Prostate gland (tissue), 2 donors: ENCODE data around the gene BANP. TPM values are rescaled to one million over a fixed set of nuclear protein-coding genes. Genes with fewer than 3 reads are reported as not detected.

ENCODE experiments used
- DNase-seq: peaks from one replicate; pipeline ENCODE4 v3.0.0-alpha.2; 2019; ENCODE audit warnings: low spot score
- H3K27ac ChIP-seq, 2 donors: fragments of 200-600 bp; sonication (generic); 2 replicates each; pipeline ENCODE4 v1.5.1; 2017 to 2019
- H3K27me3 ChIP-seq: fragments of 200-600 bp; sonication (generic); replicated peaks from 2 replicates; pipeline ENCODE4 v1.5.1; 2019; ENCODE audit not compliant: insufficient read depth
- H3K36me3 ChIP-seq, 2 donors: fragments of 200-600 bp; sonication (generic); 1 replicate in 1 of 2; 2 replicates in 1 of 2; pipeline versions ENCODE4 v1.5.1 to v1.8.1; 2017 to 2019
- H3K4me1 ChIP-seq: fragments of 200-600 bp; sonication (generic); replicated peaks from 2 replicates; pipeline ENCODE4 v1.5.1; 2019
- H3K4me3 ChIP-seq, 2 donors: fragments of 200-600 bp; sonication (generic); 2 replicates each; pipeline ENCODE4 v1.5.1; 2017 to 2019
- H3K9me3 ChIP-seq: fragments of 200-600 bp; sonication (generic); 2 replicates; pipeline ENCODE4 v1.5.1; 2017
- POLR2A ChIP-seq: fragments of 450-650 bp; IDR thresholded peaks from one replicate; pipeline ENCODE4 v1.6.1; 2016; ENCODE audit warnings: antibody characterized with exemption, mild to moderate bottlenecking
- POLR2AphosphoS5 ChIP-seq: sonication (generic); formaldehyde crosslinking; IDR thresholded peaks from one replicate; pipeline ENCODE4 v1.6.1; 2017; ENCODE audit warnings: antibody characterized with exemption
- WGBS: methylation state at CpG from one replicate; pipeline ENCODE4 v1.1.5; 2018; 5-methylcytosine and 5-hydroxymethylcytosine counted together
- intact Hi-C: fragments of 100-400 bp; cut with DNase I; formaldehyde crosslinking; loops from one replicate; pipeline ENCODE4 v1.14.2; 2022
- total RNA-seq, 2 donors: library from RNA; depleted of rRNA; stranded (reverse); fragments of >200 nt; gene quantifications; one replicate each; pipeline ENCODE4 v1.1.0, GENCODE V29; 2016
- TF ChIP-seq, protein P1 (sequence below), 4 experiments: fragments of 200-600 bp in 2 of 4; fragments of 450-650 bp in 2 of 4; sonication (generic) in 2 of 4; IDR thresholded peaks; 1 replicate in 3 of 4; 2 replicates in 1 of 4; pipeline ENCODE4 v1.5.1; 2016 to 2019; ENCODE audit warnings: antibody characterized with exemption in 4 of 4, mild to moderate bottlenecking in 2 of 4, moderate library complexity in 2 of 4

Gene BANP
- total RNA-seq, 2 donors from 2014 or later: 32.2 to 47.3 TPM

GRCh38 chr16:87914812-87915211 is 36.4 kb upstream of the BANP start:
- DNase-seq: no peak
- no peak overlapping the region for H3K27ac ChIP-seq
- H3K36me3 ChIP-seq: no peaks in the 10 kb centered on the region
- no peaks in the 10 kb centered on the region for H3K9me3 ChIP-seq
- no peaks in the 10 kb centered on the region for H3K27me3 ChIP-seq
- intact Hi-C loops: no loop called here
- TF ChIP-seq, protein P1, sequence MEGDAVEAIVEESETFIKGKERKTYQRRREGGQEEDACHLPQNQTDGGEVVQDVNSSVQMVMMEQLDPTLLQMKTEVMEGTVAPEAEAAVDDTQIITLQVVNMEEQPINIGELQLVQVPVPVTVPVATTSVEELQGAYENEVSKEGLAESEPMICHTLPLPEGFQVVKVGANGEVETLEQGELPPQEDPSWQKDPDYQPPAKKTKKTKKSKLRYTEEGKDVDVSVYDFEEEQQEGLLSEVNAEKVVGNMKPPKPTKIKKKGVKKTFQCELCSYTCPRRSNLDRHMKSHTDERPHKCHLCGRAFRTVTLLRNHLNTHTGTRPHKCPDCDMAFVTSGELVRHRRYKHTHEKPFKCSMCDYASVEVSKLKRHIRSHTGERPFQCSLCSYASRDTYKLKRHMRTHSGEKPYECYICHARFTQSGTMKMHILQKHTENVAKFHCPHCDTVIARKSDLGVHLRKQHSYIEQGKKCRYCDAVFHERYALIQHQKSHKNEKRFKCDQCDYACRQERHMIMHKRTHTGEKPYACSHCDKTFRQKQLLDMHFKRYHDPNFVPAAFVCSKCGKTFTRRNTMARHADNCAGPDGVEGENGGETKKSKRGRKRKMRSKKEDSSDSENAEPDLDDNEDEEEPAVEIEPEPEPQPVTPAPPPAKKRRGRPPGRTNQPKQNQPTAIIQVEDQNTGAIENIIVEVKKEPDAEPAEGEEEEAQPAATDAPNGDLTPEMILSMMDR (IDR thresholded peaks at IDR 0.05): no peak
- TF ChIP-seq POLR2AphosphoS5: no peak
- TF ChIP-seq POLR2A: no peak
- no peaks in the 10 kb centered on the region for H3K4me1 ChIP-seq
- WGBS: 93% methylated on average over 25 of the region's 25 CpGs
- H3K4me3 ChIP-seq: no peak overlapping the region

DNA sequence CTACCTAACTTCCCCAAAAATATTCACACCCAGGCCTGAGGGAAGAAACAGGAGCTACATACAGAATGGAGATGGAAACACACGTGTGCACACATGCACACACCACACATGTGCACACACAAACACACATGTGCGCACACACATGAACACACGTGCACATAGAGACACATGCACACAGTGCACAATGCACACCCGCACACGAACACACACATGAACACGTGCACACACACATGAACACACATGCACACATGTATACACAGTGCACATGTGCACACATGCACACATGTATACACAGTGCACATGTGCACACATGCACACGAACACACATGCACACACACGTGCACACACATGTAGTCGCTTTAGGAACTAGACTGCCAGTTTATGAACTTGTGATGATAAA is 33.7 kb upstream of the BANP start:
- H3K4me1 ChIP-seq: no peaks in the 10 kb centered on the region
- 98% methylated on average over 9 of the region's 9 CpGs for WGBS
- no peak overlapping the region for H3K27ac ChIP-seq

GRCh38 chr16:87918338-87918737 is 32.9 kb upstream of the BANP start:
- 76% methylated on average over 13 of the region's 13 CpGs for WGBS
- Histone ChIP-seq H3K36me3 (no peaks in the 10 kb centered on the region), H3K9me3 (no peaks in the 10 kb centered on the region), H3K27ac (no peak overlapping the region), H3K4me3 (no peak overlapping the region), H3K4me1 (no peaks in the 10 kb centered on the region), H3K27me3 (no peaks in the 10 kb centered on the region)
- intact Hi-C loops: no loop called here
- no peak for DNase-seq
- no peak for TF ChIP-seq POLR2AphosphoS5
- no peak for TF ChIP-seq POLR2A
- TF ChIP-seq, protein P1 (IDR thresholded peaks at IDR 0.05): no peak

More for the DNA sequence above, 33.7 kb upstream of the BANP start:
- TF ChIP-seq POLR2A (no peak), POLR2AphosphoS5 (no peak)
- Histone ChIP-seq H3K27me3 (no peaks in the 10 kb centered on the region), H3K9me3 (no peaks in the 10 kb centered on the region), H3K4me3 (no peak overlapping the region), H3K36me3 (no peaks in the 10 kb centered on the region)
- intact Hi-C loops: no loop called here
- no peak for DNase-seq

DNA sequence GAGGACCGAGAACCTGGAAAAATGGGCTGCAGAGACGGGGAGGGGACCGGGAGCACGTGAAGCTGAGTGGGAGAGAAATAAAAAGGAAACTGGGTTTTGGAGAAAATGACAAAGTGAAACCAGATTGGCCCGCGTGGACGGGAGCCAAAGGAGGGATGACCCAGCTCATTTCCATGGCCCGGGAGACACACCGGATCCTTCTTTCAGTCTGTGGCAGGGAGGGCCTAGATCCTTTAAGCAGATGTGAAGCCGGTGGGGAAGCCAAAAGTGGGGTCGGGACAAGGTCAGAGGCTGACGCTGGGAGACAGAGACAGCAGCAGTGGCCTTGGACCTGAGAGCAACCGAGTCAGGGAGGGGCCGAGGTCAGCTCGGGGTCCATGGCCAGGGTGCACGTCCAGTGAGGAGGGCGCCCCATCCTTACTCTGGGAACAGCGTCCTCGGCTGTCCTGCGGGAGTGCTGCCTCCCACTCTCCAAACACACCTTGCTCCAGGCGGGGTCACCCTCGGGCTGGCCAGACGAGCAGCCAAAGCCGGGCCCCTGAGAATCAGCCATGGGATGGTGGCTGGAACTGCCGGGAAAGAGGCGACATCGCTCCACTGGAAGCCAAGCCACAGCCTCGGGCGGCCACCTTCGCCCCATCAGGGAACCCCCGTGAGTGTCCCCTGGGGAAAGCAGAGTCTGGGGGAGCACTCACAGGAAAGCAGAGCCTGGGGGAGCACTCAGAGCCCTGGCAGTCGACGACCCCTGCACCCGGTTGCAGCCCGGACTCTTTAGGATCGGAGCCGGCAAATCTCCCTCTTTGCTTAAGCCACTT is 32.2 kb upstream of the BANP start:
- intact Hi-C loops: no loop called here
- Histone ChIP-seq H3K9me3 (no peaks in the 10 kb centered on the region), H3K4me1 (no peaks in the 10 kb centered on the region), H3K27me3 (no peaks in the 10 kb centered on the region), H3K27ac (no peak overlapping the region), H3K36me3 (no peaks in the 10 kb centered on the region), H3K4me3 (no peak overlapping the region)
- 67% methylated on average over 25 of the region's 37 CpGs for WGBS
- DNase-seq: no peak
- TF ChIP-seq POLR2A (no peak), POLR2AphosphoS5 (no peak)
- TF ChIP-seq, protein P1 (IDR thresholded peaks at IDR 0.05): no peak

GRCh38 chr16:87919681-87919994 is 31.6 kb upstream of the BANP start:
- DNase-seq: no peak
- Histone ChIP-seq H3K27me3 (no peaks in the 10 kb centered on the region), H3K36me3 (no peaks in the 10 kb centered on the region), H3K27ac (no peak overlapping the region), H3K9me3 (no peaks in the 10 kb centered on the region), H3K4me3 (no peak overlapping the region), H3K4me1 (no peaks in the 10 kb centered on the region)
- intact Hi-C loops: no loop called here
- 93% methylated on average over 10 of the region's 10 CpGs for WGBS
- TF ChIP-seq POLR2A (no peak), POLR2AphosphoS5 (no peak)
- TF ChIP-seq, protein P1 (IDR thresholded peaks at IDR 0.05): no peak
